Measurements from ENCODE around the gene SERPINE2.
A peak's percentile ranks its signal among the peaks of the same experiment; 100 is the strongest.

Gene SERPINE2

GRCh38 chr2:224046752-224047151 lies 7.7 kb upstream of the SERPINE2 start:
- H3K27ac ChIP-seq, result no peak overlapping the region
- TF ChIP-seq ZFX (IDR thresholded peaks at IDR 0.05) (no peak), CTCF (conservative IDR thresholded peaks at IDR 0.05) (no peak)

GRCh38 chr2:224042191-224042696 lies 3.2 kb upstream of the SERPINE2 start:
- no peak overlapping the region for H3K27ac ChIP-seq
- TF ChIP-seq CTCF (conservative IDR thresholded peaks at IDR 0.05) (no peak), ZFX (IDR thresholded peaks at IDR 0.05) (no peak)

GRCh38 chr2:224041554-224041953 lies 2.5 kb upstream of the SERPINE2 start:
- no peak overlapping the region for H3K27ac ChIP-seq
- TF ChIP-seq ZFX (IDR thresholded peaks at IDR 0.05) (no peak), CTCF (conservative IDR thresholded peaks at IDR 0.05) (no peak)

- TF ChIP-seq ZFX (IDR thresholded peaks at IDR 0.05) (no peak), CTCF (conservative IDR thresholded peaks at IDR 0.05) (no peak)
- H3K27ac ChIP-seq, result no peak overlapping the region
Measured at GRCh38 chr2:224040753-224041152, 1.7 kb upstream of the SERPINE2 start.

GRCh38 chr2:224039770-224040440 lies 819 bp upstream of the SERPINE2 start:
- no peak overlapping the region; the same call in 1 of the 2 replicates for H3K27ac ChIP-seq
- TF ChIP-seq ZFX (IDR thresholded peaks at IDR 0.05) (no peak), CTCF (conservative IDR thresholded peaks at IDR 0.05) (no peak)

- TF ChIP-seq ZFX (IDR thresholded peaks at IDR 0.05), result no peak
- TF ChIP-seq CTCF (conservative IDR thresholded peaks at IDR 0.05), result no peak
- peak overlapping the region; percentile 26 for H3K27ac ChIP-seq
Measured at GRCh38 chr2:224038830-224039079, 331 bp downstream of the SERPINE2 start.

GRCh38 chr2:224038049-224038829 lies 847 bp downstream of the SERPINE2 start:
- TF ChIP-seq ZFX (IDR thresholded peaks at IDR 0.05) (no peak), CTCF (conservative IDR thresholded peaks at IDR 0.05) (peak; percentile 9; the same call in 1 of the 2 replicates)

More at GRCh38 chr2:224038049-224038829, 847 bp downstream of the SERPINE2 start:
- peak overlapping the region; percentile 26 for H3K27ac ChIP-seq
